HT-29 (cell line): ENCODE results near the gene VWCE. TPM values are rescaled to one million over a fixed set of nuclear protein-coding genes. Genes with fewer than 3 reads are reported as not detected.

Experiments used
- DNase-seq: peaks from one replicate; pipeline ENCODE4 v3.0.0-alpha.2; 2015; ENCODE audit warnings: low spot score
- total RNA-seq: library from RNA; depleted of rRNA; stranded (reverse); fragments of >200 nt; shearing (Covaris generic); gene quantifications from 2 replicates; pipeline ENCODE4 v1.2.3, GENCODE V29; 2014

The VWCE gene
- total RNA-seq, 1 experiment from 2014 or later: not detected

- no peak for DNase-seq
Observed at GRCh38 chr11:61331651-61332050, 36.5 kb upstream of the VWCE start.

- DNase-seq: no peak
Observed at GRCh38 chr11:61329871-61330270, 34.8 kb upstream of the VWCE start.

GRCh38 chr11:61328351-61328750 is 33.2 kb upstream of the VWCE start:
- DNase-seq: no peak

- DNase-seq: no peak
Observed at GRCh38 chr11:61327669-61328071, 32.6 kb upstream of the VWCE start.

- DNase-seq: no peak
Observed at GRCh38 chr11:61325649-61326414, 30.7 kb upstream of the VWCE start.

GRCh38 chr11:61315260-61315659 is 20.1 kb upstream of the VWCE start:
- DNase-seq: no peak

GRCh38 chr11:61310749-61311148 is 15.6 kb upstream of the VWCE start:
- DNase-seq: no peak

GRCh38 chr11:61309739-61310138 is 14.6 kb upstream of the VWCE start:
- DNase-seq: no peak

- DNase-seq: no peak
Observed at GRCh38 chr11:61309141-61309540, 14.0 kb upstream of the VWCE start.

GRCh38 chr11:61307354-61307753 is 12.2 kb upstream of the VWCE start:
- no peak for DNase-seq

GRCh38 chr11:61306221-61306620 is 11.1 kb upstream of the VWCE start:
- DNase-seq: no peak

GRCh38 chr11:61305417-61305816 is 10.3 kb upstream of the VWCE start:
- DNase-seq: no peak

- DNase-seq: no peak
Observed at GRCh38 chr11:61303725-61304124, 8.6 kb upstream of the VWCE start.

GRCh38 chr11:61302550-61302949 is 7.4 kb upstream of the VWCE start:
- no peak for DNase-seq

- no peak for DNase-seq
Observed at GRCh38 chr11:61298663-61299244, 3.6 kb upstream of the VWCE start.

GRCh38 chr11:61297746-61298145 is 2.6 kb upstream of the VWCE start:
- no peak for DNase-seq

GRCh38 chr11:61297341-61297740 is 2.2 kb upstream of the VWCE start:
- DNase-seq: no peak

- DNase-seq: no peak
Observed at GRCh38 chr11:61295596-61295926, 445 bp upstream of the VWCE start.

- peak; percentile 44 for DNase-seq
Observed at GRCh38 chr11:61293867-61294716, 1.0 kb downstream of the VWCE start.

GRCh38 chr11:61292356-61292755 is 2.8 kb downstream of the VWCE start:
- no peak for DNase-seq

GRCh38 chr11:61290905-61291690 is 4.0 kb downstream of the VWCE start:
- no peak for DNase-seq
